GM18861 (cell line): ENCODE data around the gene SYT15.

Experiments
- ATAC-seq: cut with Tn5 transposase; IDR thresholded peaks from one replicate; pipeline ENCODE4 v1.9.1; 2021; ENCODE audit not compliant: unreplicated experiment

Gene SYT15

DNA sequence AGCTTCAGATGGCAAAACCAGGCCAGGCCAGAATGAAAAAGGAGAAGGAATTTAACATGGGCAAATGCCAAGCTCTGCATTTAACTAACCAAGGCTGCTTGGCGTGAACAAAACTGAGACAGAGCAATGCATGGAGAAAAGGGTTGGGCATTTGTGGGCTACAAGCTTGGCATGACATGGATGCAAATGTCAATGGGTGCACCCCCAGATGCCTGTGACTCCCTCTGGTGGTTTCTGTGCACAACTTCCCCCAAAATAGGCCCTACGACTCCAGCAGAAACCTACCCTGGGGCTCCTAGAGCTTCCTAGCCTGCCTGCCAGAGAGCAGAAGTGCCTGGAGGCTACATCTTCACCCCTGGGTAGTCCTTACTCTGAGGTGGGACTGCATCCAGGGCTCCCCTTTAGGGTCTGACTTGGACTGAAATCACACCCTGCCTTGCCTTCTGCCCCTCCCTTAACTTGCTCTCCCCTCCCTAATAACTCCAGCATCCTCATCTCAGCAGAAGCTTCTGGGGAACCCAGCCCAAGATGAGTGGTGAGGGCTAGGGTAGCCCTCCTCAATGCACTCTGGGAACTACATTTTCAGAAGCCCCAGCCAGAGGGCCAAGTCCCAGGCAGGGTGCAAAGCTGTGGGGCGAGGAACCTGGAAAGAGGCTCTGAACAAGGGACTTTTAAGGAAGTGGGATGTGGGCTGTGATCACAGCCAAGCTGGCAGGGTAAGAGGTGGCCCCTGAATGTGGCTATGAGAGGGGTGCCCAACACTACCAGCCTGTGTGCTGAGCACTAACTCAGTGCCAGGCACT lies 33.7 kb upstream of the SYT15 start:
- no peak for ATAC-seq

DNA sequence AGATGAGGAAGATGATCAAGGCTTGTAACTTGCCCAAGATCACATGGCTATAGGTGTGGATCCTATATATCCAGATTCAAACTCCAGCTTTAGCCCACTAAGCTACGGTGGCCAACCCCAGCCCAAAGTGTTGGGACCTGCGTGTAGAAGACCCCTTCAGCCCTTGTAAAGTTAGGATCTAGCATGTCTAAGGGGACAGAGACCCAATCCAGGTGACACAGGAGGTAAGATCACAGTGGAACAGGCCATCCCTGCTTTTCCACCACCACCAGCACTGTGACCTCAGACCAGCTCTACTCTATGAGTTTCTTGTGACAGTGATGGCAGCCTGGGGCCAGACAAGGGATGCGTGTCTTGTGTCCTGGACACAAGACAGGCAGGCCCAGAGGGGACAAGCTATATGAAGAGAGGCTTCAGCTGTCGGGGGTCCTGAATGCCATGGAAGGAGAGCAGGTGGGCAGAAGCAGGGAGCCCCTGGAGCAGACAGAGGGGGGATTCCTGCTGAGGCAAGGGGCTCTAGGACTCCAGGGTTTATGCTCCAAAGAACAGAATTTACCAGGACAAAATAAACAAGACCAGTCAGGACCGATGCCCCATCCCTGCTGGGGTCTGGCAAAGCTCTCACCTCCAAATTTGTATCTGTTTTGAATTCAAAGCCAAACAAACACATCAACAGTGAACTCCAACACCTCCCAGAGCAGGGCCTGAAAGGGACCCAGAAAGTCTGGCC lies 32.9 kb upstream of the SYT15 start:
- ATAC-seq, result no peak

DNA sequence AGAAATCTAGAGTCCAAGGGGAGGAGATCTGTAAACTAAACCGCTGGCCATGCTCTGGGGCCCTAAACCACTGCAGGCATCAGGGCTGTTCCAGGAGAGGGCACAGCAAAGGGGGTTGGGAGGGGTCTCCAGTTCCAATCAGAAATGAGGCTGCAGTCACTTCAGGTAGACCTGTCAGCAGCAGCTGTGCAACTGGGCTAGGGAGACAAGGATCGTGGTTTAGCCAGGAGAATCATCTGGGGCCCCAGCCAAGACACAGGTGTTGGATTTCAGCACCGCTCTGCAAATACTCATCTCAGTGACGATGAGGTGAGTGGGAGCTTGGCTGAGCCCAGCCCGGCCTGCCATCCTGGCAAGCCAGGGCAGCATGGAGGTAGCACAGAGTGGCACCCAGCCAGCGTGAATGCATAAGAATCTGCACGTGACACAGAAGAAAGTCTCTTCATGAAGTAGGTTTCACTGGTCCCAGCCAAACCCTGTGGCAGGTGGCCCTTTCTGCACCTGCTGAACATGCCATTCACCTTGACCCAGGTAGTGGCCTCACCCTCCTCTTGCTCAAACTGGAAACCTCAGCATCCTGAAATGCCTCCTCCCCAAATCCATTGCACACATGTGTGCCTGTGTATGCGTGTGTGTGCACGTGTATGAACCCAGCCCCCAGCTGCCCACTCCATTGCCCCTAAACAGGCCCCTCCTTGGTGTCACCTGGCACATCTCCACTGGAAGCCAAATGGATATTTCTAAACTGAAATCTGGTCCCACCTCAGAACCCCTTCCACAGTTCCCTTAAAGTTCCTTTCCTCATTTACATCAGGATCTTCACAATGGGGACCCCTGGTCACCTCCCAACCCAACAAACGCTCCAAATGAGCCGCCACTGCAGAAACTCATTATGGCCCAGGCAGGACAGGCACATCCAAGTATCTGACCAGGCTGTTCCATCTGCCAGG lies 32.1 kb upstream of the SYT15 start:
- ATAC-seq, result no peak

DNA sequence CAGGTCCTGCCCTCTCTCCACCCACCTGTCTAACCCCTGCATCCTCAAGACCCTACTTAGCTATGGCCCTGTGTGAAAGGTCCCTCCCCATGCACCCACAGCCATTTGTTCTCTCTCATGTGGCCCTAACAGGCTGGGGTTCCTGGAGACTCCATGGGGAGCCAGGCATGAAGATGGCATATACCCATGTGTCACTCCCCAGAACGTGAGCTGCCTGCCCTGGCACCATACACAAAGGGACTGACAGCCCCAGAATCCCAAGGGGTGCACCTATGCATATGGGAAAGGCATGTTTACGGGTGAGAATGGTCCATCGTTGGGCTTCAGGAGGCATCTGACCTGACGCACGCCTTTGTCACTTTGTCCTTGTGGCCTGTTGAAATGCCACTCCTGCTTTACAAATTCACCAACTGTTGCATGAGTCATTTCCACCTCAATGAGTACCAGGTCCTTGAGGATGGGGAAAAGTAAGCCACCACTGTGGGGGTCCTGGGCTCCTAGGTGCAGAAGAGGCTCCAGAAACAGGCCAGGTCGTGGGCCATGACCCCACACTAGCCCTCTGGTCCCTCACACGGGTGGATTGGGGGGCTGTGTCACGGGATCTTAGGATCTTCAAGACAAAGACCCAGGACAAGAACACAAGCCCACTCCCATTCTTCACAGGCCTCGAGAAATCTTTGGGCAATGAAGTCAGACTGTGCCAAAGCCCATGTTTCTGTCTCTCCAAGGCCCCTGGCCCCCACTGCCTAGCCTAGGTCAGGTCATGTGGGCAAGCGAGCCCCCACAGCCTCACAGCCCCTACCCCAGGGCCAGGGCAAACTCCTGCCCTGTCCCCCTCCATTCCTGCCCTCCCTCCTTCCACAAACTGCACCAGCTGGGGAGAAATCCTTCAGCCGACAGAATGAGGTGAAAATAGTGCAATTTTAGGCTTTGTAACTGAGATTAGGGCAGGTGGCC lies 31.1 kb upstream of the SYT15 start:
- ATAC-seq, result no peak

DNA sequence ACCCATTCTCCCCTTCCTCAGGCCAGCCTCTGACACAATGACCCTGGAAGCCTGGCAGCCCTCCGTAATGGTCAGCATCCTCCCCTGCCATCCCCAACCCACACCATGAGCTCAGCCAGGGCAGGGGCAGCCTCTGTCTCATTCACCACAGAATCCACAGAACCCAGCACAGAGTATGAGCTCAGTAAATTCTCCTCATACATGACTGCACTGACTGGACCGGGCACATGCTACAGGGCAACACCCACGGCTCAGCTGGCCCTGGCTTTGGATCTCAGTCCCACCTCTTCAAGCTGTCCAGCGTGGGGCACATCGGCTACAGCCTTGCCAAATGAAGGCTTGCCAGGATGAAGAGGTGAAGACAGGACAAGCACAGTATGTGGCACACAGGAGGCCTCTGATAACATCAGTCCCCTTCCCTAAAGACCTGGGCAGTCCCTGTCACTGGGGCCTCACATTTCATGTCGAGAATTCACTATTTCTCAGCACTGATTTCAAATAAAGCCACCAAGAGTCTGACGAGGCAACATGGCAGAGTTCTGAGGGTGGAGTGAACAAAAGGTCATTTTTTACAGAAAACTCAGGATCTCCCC lies 30.3 kb upstream of the SYT15 start:
- no peak for ATAC-seq

DNA sequence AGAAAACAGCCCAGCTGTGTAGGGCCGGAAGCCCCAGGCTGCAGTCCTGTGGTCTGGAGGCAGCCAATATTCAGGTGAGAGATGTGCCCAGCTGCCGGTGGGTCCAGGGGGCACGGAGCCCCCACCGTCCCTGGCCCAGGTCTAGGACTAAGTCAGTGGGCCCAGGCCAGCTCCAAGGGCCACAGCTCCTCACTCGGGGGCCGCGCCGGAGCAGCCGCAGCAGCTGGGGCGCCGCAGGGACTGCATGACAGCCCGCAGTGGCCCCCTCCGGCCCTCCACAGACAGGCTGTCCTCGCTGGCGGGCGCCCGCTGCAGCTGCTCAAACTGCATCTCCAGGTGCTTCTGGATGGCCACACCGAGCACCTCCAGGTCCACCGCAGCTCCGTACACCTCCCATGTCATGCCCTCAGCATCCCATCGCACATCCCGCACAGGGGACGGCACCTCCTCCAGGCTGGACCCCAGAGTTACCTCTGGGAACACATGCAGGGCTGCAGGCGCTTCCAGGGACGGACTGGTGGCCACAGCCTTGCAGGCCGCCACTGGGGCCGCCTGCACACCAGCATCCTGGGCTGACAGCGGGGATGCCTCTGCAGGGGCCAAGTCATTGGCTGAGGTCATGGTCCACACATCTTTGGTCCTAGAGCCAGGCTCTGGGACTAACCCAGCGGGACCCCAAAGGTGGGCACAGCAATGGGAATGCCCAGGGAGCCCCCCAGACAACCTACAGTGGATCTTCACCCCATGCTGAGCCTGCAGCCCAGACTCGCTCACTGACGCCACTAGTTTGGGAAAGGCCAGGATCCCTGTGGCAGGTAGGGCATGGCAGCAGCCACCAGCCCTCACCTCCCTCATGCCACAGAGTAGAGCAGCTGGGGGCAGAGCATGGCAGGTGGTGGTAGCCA lies 29.5 kb upstream of the SYT15 start:
- ATAC-seq, result no peak

DNA sequence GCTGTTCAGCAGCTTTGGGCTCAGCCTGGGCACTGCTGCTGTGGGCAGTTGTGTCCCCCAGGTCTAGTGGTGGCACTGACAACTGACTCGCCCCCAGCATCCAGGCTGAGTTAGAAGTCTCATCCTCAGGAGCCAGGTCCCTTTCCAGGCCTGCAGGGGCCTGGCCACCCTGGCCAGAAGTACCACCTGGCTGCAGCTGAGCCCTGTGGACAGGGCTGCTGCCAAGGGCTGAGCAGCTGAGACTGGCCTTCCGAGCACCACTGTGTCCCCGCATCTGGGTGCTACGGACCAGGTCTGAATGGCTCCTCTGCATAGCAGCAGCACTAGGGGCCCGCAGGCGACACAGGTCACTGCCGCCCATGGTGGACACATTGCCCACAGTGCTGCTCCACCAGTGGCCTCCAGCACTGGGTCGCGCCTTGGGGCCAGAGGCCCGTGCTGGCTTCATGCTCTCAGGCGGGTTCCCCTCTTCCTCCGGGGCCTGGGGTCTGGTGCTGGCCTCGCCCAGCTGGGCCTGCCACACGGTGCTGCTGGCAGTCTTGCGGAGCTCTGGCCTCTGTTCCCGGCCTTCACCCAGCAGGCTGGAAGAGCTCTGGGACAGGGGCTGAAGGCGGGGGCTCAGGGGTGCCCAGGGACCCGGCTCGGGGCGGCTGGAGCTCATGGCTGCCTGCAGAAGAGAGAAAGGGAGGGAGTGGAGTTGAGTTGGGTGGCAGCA lies 28.7 kb upstream of the SYT15 start:
- ATAC-seq, result no peak

DNA sequence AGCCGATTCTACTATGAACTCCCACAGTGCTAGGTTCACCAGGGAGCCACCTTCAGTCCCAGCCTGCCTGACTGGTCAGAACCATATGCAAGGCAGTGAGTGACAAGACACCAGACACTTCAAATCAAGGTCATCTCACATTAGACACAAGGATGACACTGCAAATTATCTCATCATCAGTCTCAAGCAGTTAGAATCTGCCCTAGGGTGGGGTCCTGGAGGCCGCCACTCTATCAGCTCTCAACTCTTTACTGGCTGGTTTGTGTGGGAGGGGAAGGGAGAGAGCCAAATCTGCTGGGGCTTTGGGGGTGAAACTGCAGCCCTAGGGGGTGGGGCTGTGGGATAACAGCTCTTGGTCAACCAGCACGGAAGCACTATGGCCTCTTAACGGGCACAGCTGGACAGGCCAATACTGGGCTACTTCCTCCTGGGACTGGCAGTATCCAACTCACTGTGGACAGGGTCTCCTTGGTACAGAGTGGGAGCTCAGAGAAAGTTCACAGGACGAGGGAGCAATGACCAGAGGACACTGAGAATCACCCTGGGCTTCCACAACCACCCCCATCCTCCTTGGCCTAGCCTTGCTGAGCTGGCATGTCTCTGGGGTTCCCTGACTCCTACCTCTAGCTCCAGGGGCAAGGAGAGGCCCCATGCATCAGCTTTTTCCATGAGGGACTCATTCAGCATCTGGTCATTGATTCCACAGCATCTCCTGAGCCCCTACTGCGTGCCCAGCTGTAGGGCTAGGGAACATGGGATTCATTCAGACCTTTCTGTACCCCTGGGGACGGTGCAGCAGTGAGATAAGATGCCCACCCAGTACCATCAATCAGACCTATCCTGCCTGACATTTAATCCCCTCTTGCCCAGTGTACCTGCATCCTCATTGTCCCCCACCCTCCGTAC lies 27.9 kb upstream of the SYT15 start:
- no peak for ATAC-seq

DNA sequence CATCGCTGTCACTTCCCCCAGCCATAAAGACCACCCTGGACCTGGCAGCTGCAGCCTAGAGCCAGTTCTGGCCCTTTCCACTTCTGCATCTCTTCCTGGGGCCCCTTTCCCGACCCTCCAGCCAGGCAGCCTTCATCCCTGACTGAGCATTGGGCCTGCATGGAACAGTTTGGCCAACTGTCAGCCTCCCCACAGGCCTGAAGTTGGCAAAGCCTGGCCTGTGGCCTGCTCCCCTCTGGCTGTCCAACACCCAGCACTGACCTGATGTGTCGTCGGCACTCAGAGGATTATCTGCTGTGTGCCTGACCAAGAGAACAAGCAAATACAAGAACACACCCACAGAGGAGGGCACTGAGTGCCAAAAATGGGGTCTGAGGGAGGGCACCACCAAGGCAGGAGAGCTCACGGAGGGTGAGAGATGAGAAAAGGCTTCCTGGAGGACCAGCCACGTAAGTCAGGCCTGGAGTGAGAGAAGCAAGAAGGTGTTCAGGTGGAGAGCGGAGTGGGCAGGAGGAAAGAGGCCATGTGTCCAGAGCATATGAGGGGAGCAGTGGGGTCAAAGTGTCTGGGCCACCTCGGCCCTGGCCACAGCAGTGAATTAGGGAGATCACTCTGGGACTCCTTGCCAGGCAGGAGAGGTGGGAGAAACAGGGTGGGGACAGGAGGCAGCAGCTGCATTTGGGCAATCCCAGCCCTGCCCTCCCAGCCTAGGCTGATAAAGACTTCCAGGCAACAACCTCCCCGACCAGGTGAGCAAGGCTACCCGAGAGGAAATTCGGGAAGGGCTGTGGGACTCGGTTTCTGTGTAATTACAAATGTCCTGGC lies 27.0 kb upstream of the SYT15 start:
- ATAC-seq, result no peak

DNA sequence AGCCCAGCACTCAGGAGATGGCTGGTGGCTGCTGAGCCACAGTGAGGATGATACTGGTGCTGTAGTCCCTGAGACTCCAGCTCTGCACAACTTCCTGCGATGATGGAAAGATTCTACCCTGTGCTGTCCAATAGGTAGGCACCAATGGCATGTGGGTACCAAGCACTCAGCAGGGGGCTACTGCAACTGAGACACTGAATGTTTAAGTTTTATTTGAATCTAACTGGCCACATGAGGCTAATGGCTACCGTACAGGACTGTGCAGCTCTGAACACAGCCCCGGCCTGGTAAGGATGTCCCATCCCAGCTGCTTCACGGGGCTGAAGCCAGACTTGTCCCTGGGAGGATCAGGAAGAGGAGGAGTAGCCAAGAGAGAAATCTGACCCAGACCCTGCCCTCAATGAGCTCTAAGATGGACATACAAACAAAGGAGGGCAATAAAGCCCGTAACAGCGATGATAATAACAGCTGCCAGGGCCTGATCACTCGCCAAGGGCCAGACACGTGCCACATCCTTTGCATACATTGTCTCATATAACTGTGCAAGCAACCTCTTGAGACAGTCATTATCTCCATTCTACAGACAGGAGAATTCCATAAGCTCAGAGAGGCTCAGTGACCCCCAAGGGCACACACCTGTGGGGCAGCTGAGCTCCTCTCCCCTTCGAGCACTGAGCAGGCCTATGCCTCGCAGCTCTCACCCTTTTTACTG lies 26.2 kb upstream of the SYT15 start:
- ATAC-seq, result no peak

DNA sequence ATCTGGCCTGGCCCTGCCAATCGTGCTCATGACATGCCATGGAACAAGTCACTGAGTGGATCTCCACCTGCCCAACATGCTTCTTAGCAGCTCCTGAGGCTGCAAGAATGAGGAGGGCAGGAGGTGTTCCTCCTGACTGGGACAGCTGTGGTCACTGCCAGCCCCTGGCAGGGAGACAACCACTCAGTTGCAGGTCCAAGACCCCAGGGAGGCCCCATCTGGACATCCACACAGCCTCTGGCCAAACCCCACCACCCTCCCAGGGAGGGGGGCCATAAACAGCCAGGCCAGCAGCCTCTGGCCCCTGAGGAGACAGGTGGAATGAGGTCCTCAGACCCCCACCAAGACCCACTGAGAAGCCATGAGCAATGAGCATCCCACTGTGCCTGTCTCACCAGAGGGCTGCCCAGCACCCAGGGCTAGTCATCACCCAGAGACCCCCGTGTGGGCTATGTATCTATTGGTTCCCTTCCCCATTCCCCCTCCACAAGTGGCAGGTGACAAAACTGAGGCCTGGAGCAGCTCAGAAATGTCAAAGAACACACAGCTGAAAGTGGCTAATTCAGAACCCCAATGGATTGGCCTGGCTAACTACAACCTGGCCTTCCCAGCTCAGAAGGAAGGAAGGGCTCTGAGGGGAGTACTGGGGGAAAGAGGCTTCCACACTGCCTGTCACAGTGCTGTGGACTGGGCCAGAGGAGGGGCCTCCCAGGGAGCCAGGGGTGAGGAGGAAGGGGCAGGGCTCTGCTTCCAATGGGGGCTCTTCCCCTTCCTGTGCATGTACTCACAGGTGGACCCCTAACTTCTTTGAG lies 25.5 kb upstream of the SYT15 start:
- ATAC-seq, result no peak

DNA sequence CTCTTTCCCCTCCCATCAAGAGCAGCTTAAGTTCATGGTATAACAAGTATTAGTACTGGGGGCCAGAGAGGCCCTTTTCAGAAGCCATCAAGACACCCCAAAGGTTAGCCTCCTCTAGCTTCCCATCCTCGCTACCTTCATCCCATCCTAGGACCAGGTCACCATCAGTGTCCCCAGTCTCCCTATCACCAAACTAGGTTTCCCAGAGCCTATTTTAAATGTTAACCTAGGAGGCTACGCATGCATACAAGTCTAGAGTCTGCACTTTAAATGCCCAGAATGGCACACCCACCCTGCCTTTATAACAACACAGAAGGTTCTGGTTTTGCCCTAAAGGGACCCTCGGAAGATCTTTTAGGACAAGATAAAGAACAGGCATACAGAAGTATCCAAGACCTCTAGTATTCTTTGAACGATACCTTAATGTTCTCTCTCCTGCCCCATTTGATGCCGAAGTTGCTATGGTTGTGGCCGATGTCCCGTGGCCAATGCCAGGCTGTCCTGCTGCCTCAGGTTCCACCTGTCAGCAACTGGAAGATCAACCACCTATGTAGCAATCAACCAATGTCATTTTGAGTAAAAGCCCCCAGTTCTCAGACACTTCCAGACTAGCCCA lies 24.7 kb upstream of the SYT15 start:
- ATAC-seq, result no peak

DNA sequence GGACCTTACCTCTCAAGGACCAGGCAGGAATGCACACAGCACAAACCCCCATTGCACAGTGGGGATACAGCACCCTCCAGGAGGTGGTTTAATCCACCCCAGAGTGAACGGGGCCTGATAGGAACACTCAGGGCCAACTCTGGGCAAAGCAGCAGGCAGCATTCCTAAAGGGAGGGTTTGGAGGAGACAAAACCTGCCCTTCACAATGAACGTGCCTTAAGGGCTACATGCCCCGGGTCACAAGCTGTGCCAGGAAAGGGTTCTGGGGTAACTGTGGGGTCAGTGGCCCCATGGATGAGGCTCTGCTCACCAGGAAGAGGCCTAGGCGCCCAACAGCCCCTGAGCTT lies 23.6 kb upstream of the SYT15 start:
- no peak for ATAC-seq

DNA sequence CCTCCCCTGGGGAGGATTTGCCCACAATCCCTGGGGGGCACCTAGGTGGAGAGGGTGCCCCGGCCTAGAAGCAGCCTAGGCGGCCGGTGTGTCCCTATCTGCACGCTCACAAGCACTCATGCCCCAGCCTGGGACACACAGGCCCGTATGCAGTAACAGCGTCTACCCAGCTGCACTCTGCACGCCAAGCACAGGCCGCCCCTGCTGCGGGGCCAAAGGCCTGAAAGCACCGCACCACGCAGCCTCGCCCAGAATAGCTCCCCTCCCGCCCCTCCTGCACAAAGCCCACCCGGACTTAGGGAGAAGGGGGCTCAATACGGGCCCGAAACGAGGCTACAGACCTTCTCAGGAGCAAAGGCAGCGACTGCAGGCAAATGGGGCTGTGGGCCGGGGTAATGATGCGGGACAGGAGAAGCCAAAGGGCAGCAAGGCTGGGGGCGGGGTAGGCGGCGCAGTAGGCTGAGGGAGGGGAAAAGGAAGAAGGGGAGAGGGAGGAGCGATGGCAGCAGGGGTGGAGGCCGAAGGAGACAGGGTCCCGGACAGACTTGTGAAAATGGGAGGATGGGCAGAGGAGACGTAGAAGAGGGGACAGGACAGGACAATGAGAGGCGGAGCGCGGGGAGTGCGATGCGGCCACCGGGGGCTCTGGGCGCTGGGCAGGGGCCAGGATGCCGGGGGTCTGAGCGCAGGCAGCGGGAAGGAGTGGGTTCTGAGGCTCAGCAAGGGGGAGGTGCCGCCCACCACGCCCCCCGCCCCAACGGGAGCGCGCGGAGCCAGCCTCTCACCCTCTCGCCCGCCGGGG lies 23.0 kb upstream of the SYT15 start:
- ATAC-seq, result no peak
